Endodermal cell (in vitro differentiated cells): ENCODE data around the gene GIGYF1. TPM values are rescaled to one million over a fixed set of nuclear protein-coding genes. Genes with fewer than 3 reads are reported as not detected.

Experiments used
- DNase-seq: peaks from one replicate; pipeline ENCODE4 v3.0.0-alpha.2; 2017
- H3K27ac ChIP-seq: 2 replicates; pipeline ENCODE4 v1.5.1; 2013; ENCODE audit warnings: mild to moderate bottlenecking, low read depth, low read length, moderate library complexity
- H3K27me3 ChIP-seq: 2 replicates; pipeline ENCODE4 v1.6.1; 2013; ENCODE audit warnings: mild to moderate bottlenecking, low read length, moderate library complexity; ENCODE audit not compliant: insufficient read depth, control insufficient read depth, poor library complexity, severe bottlenecking
- H3K36me3 ChIP-seq: 2 replicates; pipeline ENCODE4 v1.7.0; 2013; ENCODE audit warnings: mild to moderate bottlenecking, low read length, moderate library complexity; ENCODE audit not compliant: control insufficient read depth, insufficient read depth
- H3K4me1 ChIP-seq: one replicate; pipeline ENCODE4 v1.7.0; 2013; ENCODE audit warnings: low read length; ENCODE audit not compliant: control insufficient read depth, insufficient read depth
- H3K4me3 ChIP-seq: 2 replicates; pipeline ENCODE4 v1.5.1; 2013; ENCODE audit warnings: mild to moderate bottlenecking, low read length, moderate library complexity
- H3K9ac ChIP-seq: 2 replicates; pipeline ENCODE4 v1.6.1; 2013; ENCODE audit warnings: mild to moderate bottlenecking, low read length, moderate library complexity; ENCODE audit not compliant: poor library complexity, severe bottlenecking; ENCODE audit errors: extremely low read depth
- H3K9me3 ChIP-seq: 2 replicates; pipeline ENCODE4 v1.6.1; 2013; ENCODE audit warnings: mild to moderate bottlenecking, low read length, moderate library complexity; ENCODE audit not compliant: control insufficient read depth
- H3K27ac Mint-ChIP-seq: 2 replicates; pipeline ENCODE4 v1.8.0; 2020; ENCODE audit warnings: mixed read lengths
- H3K27me3 Mint-ChIP-seq: 2 replicates; pipeline ENCODE4 v1.8.0; 2021; ENCODE audit warnings: mild to moderate bottlenecking, mixed read lengths; ENCODE audit not compliant: insufficient read depth
- H3K36me3 Mint-ChIP-seq: 2 replicates; pipeline ENCODE4 v1.8.0; 2020; ENCODE audit warnings: low read depth, mixed read lengths
- H3K4me1 Mint-ChIP-seq: 2 replicates; pipeline ENCODE4 v1.8.0; 2020; ENCODE audit warnings: mixed read lengths
- H3K4me3 Mint-ChIP-seq: 2 replicates; pipeline ENCODE4 v1.8.0; 2020; ENCODE audit warnings: mild to moderate bottlenecking, moderate library complexity, mixed read lengths
- H3K9me3 Mint-ChIP-seq: 2 replicates; pipeline ENCODE4 v1.8.0; 2020; ENCODE audit warnings: mild to moderate bottlenecking, mixed read lengths
- CTCF ChIP-seq: fragments of 200-600 bp; sonication (generic); conservative IDR thresholded peaks from 2 replicates; pipeline ENCODE4 v1.5.0; 2021; ENCODE audit warnings: antibody characterized with exemption, mild to moderate bottlenecking
- WGBS, 2 experiments: methylation state at CpG; one replicate each; pipeline versions ENCODE4 v1.1.5 to v1.1.7; 2013; ENCODE audit warnings: missing lambda C conversion rate in 2 of 2, mixed read lengths in 1 of 2; ENCODE audit not compliant: insufficient coverage in 1 of 2, insufficient read length in 1 of 2; 5-methylcytosine and 5-hydroxymethylcytosine counted together
- total RNA-seq, 2 donors: library from RNA; stranded (reverse); fragmentation: NEBNext Ultra II Directional in 1 of 2; extraction: Animal tissue kit (Norgen Biotek cat#: 25700) in 1 of 2; gene quantifications; 2 replicates in 1 of 2; 3 replicates in 1 of 2; pipeline ENCODE4 v1.2.1, GENCODE V29; 2021

The GIGYF1 gene
- total RNA-seq, 2 donors from 2014 or later = 90.0 to 101 TPM

- peaks cover 2% of the 10 kb centered on the region for H3K4me1 Mint-ChIP-seq
- H3K36me3 Mint-ChIP-seq = peaks cover 37% of the 10 kb centered on the region
- no peaks in the 10 kb centered on the region for H3K27me3 Mint-ChIP-seq
- no peak for TF ChIP-seq CTCF
- Histone ChIP-seq H3K4me1 (no peaks in the 10 kb centered on the region), H3K27ac (no peak overlapping the region), H3K4me3 (no peak overlapping the region), H3K9me3 (no peaks in the 10 kb centered on the region), H3K36me3 (peaks cover 64% of the 10 kb centered on the region), H3K27me3 (no peaks in the 10 kb centered on the region), H3K9ac (no peak overlapping the region)
- H3K9me3 Mint-ChIP-seq = no peaks in the 10 kb centered on the region
- no peak overlapping the region for H3K27ac Mint-ChIP-seq
- no peak for DNase-seq
- no peak overlapping the region for H3K4me3 Mint-ChIP-seq
- WGBS, 2 experiments = 94 to 97% methylated on average over 15 to 29 of the region's 29 CpGs
These were observed 12.4 kb downstream of the GIGYF1 start for GRCh38 chr7:100681491-100682227.

GRCh38 chr7:100680576-100681271 lies 13.3 kb downstream of the GIGYF1 start:
- H3K36me3 Mint-ChIP-seq = peaks cover 38% of the 10 kb centered on the region
- 95 to 98% methylated on average over 14 to 18 of the region's 18 CpGs for WGBS, 2 experiments
- TF ChIP-seq CTCF = no peak

GRCh38 chr7:100679927-100680575 lies 14.0 kb downstream of the GIGYF1 start:
- Histone ChIP-seq H3K4me1 (no peaks in the 10 kb centered on the region), H3K9me3 (no peaks in the 10 kb centered on the region), H3K9ac (no peak overlapping the region), H3K4me3 (no peak overlapping the region), H3K27ac (no peak overlapping the region), H3K27me3 (no peaks in the 10 kb centered on the region), H3K36me3 (peaks cover 52% of the 10 kb centered on the region)
- Mint-ChIP-seq H3K27ac (no peak overlapping the region), H3K27me3 (no peaks in the 10 kb centered on the region), H3K4me1 (peaks cover 5% of the 10 kb centered on the region), H3K9me3 (no peaks in the 10 kb centered on the region), H3K36me3 (peaks cover 31% of the 10 kb centered on the region), H3K4me3 (no peak overlapping the region)
- no peak for TF ChIP-seq CTCF
- no peak for DNase-seq
- WGBS, 2 experiments = 96% methylated on average over 13 of the region's 13 CpGs; no CpG with 5 or more reads in 1 of the 2 experiments

More at GRCh38 chr7:100680576-100681271, 13.3 kb downstream of the GIGYF1 start:
- Mint-ChIP-seq H3K4me1 (peaks cover 5% of the 10 kb centered on the region), H3K27ac (no peak overlapping the region), H3K27me3 (no peaks in the 10 kb centered on the region), H3K4me3 (no peak overlapping the region), H3K9me3 (no peaks in the 10 kb centered on the region)
- DNase-seq = no peak
- peaks cover 59% of the 10 kb centered on the region for H3K36me3 ChIP-seq
- H3K27ac ChIP-seq = no peak overlapping the region
- H3K4me3 ChIP-seq = no peak overlapping the region
- no peaks in the 10 kb centered on the region for H3K27me3 ChIP-seq
- H3K4me1 ChIP-seq = no peaks in the 10 kb centered on the region
- H3K9me3 ChIP-seq = no peaks in the 10 kb centered on the region
- H3K9ac ChIP-seq = no peak overlapping the region
